ENCODE data around the gene GFI1. TPM values are rescaled to one million over a fixed set of nuclear protein-coding genes. Genes with fewer than 3 reads are reported as not detected.
A peak's percentile ranks its signal among the peaks of the same experiment; 100 is the strongest.

Gene GFI1
- total RNA-seq, 2 donors from 2014 or later: 10.2 to 18.8 TPM

- Mint-ChIP-seq H3K27me3 (no peaks in the 10 kb centered on the region), H3K36me3 (ENCODE audit: low read depth) (peaks cover 5% of the 10 kb centered on the region), H3K4me1 (peaks cover 24% of the 10 kb centered on the region), H3K27ac (peak overlapping the region; percentile 91), H3K4me3 (peak overlapping the region; percentile 96)
- peak in 1 of 3 donors; percentile 20 for DNase-seq
- peak; percentile 8 for ATAC-seq
- no peaks in the 10 kb centered on the region for H3K9me3 ChIP-seq (ENCODE audit: control insufficient read depth, low read length, poor library complexity, severe bottlenecking)
Observed at GRCh38 chr1:92483610-92484471, 2.9 kb downstream of the GFI1 start.

DNA sequence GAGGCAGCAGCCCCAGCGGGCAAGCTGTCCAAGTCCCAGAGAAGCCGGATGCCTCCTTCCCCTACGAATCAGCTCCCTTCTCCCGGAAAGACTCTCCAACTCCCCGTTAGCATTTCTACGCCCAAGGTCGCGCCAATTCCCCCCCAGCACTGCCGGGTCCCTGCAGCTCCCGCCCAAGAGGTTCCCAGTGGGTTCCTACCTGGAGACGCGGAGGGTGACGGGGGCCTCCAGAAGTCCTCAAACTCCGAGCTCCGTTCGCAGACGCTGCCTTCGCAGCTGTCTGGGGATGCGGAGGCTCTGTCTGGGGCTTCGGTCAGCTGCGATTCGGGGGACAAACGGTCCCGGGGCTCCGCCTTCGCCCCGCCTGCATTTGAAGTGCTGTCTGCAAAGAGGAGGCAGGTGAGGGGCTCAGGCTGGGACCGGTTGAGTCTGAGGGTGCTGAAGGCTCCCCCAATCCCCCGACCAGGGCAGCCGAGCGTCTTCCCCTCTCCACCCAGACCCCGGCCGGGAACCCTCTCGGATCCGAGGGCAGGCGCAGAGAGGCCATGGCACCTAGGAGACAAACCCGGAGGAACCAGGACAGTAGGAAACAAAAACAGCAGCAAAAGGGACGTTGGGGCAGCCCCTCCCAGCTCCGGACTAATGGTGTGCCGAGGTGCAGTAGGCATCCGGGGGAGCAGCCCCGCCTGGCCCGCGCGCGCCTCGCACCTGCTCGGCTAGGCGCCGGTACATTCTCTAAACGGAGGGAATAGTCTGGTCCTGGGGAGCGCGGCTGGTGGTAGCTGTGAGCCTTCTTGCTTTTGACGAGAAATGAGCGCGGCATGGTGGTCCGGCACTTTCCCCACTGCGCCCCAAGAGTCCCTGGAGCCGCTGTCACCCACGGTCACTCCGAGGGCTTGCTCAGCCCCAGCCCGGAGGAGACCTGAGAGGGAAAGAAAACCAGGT is 3.8 kb downstream of the GFI1 start:
- peaks cover 25% of the 10 kb centered on the region for H3K4me1 Mint-ChIP-seq
- peaks cover 5% of the 10 kb centered on the region for H3K36me3 Mint-ChIP-seq (ENCODE audit: low read depth)
- H3K27ac Mint-ChIP-seq: peak overlapping the region; percentile 91
- peak; percentile 34 for ATAC-seq
- H3K27me3 Mint-ChIP-seq: no peaks in the 10 kb centered on the region
- peak in 2 of 3 donors; percentile 17 to 20 for DNase-seq
- peak overlapping the region; percentile 96 for H3K4me3 Mint-ChIP-seq
- H3K9me3 ChIP-seq (ENCODE audit: control insufficient read depth, low read length, poor library complexity, severe bottlenecking): no peaks in the 10 kb centered on the region

GRCh38 chr1:92481971-92482664 is 4.6 kb downstream of the GFI1 start:
- H3K4me1 Mint-ChIP-seq: peaks cover 25% of the 10 kb centered on the region

GRCh38 chr1:92481599-92481925 is 5.2 kb downstream of the GFI1 start:
- H3K4me3 Mint-ChIP-seq: peak overlapping the region; percentile 69
- no peak for ATAC-seq
- DNase-seq: no peak
- no peaks in the 10 kb centered on the region for H3K27me3 Mint-ChIP-seq
- peaks cover 5% of the 10 kb centered on the region for H3K36me3 Mint-ChIP-seq (ENCODE audit: low read depth)
- no peaks in the 10 kb centered on the region for H3K9me3 ChIP-seq (ENCODE audit: control insufficient read depth, low read length, poor library complexity, severe bottlenecking)
- peak overlapping the region; percentile 91 for H3K27ac Mint-ChIP-seq
- peaks cover 27% of the 10 kb centered on the region for H3K4me1 Mint-ChIP-seq

More at GRCh38 chr1:92481971-92482664, 4.6 kb downstream of the GFI1 start:
- no peaks in the 10 kb centered on the region for H3K9me3 ChIP-seq (ENCODE audit: control insufficient read depth, low read length, poor library complexity, severe bottlenecking)
- no peak for DNase-seq
- Mint-ChIP-seq H3K4me3 (peak overlapping the region; percentile 96), H3K36me3 (ENCODE audit: low read depth) (peaks cover 5% of the 10 kb centered on the region), H3K27ac (peak overlapping the region; percentile 91), H3K27me3 (no peaks in the 10 kb centered on the region)
- no peak for ATAC-seq

DNA sequence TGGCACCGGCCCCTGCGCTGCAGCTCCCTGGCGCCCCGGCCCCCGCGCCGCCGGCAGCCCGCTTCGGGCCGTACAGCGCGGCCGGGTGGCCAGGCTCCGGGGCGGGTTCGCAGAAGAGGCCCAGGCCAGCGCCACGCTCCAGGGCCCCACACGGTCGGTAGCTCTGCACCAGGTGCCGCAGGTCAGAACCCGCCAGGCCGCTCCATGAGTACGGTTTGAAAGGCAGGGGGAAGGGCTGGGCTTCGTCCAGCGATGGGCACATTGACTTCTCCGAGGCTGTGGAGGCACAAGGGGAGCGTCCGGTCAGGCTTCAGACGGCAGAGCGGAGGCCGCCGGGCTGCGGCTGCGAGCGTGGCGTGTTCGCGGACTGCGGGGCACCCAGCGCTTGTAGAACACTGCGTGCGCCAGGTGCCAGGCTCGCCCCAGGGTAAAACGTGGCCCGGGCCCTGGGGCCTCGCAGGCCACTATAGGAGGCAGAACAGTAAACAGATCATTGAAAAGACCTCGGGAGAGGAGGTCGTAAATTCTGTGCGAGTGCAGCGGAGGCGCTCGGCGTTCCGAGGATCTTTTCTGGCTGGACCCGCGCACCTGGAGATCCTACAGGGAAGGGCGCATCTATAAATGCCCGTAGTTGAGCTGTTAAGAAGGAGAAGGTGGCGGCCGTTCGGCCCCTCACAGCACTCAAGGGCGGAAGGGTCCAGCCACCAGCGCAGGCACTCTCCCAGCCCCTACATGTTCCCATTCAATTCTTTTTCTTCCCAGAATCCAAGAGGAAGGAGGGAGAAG is 5.7 kb downstream of the GFI1 start:
- ATAC-seq (no peak), DNase-seq (no peak)
- Mint-ChIP-seq H3K36me3 (ENCODE audit: low read depth) (peaks cover 5% of the 10 kb centered on the region), H3K27me3 (no peaks in the 10 kb centered on the region), H3K4me1 (peaks cover 29% of the 10 kb centered on the region), H3K4me3 (peak overlapping the region; percentile 69), H3K27ac (peak overlapping the region; percentile 91)
- H3K9me3 ChIP-seq (ENCODE audit: control insufficient read depth, low read length, poor library complexity, severe bottlenecking): no peaks in the 10 kb centered on the region

DNA sequence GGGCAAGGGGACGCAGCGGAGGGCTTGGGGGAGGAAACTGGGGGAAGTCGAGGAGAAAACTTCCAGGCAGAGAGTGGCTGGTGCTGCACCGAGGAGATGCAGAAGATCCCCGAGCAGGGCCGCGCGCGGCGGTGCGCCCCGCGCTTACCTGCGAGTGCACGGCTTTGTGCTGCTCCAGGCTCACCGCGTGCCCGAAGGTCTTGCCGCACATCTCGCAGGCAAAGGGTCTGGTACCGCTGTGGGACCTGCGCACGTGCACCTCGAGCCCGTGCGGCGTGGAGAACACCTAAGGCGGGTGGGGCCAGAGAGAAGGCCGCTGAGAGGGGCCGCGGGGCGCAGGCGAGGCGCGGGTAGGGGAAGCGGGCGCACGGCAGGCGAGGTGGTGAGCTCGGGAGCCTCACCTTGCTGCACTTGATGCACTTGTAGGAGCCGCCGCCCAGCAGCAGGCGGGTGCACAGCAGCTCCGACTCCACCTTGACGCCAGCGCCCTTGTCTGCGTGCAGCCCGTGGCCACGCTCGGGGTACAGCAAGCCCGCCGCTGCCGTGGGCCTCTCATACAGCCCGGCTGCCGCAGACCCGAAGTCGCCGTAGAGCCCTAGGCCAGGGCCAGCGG is 6.4 kb downstream of the GFI1 start:
- Mint-ChIP-seq H3K4me3 (peak overlapping the region; percentile 25), H3K27me3 (no peaks in the 10 kb centered on the region), H3K27ac (peak overlapping the region; percentile 86), H3K36me3 (ENCODE audit: low read depth) (peaks cover 5% of the 10 kb centered on the region), H3K4me1 (peaks cover 29% of the 10 kb centered on the region)
- H3K9me3 ChIP-seq (ENCODE audit: control insufficient read depth, low read length, poor library complexity, severe bottlenecking): no peaks in the 10 kb centered on the region
- DNase-seq (no peak), ATAC-seq (no peak)

GRCh38 chr1:92479587-92479986 is 7.1 kb downstream of the GFI1 start:
- H3K9me3 ChIP-seq (ENCODE audit: control insufficient read depth, low read length, poor library complexity, severe bottlenecking): no peaks in the 10 kb centered on the region
- Mint-ChIP-seq H3K27ac (peak overlapping the region; percentile 86), H3K27me3 (no peaks in the 10 kb centered on the region), H3K4me1 (peaks cover 26% of the 10 kb centered on the region), H3K4me3 (no peak overlapping the region), H3K36me3 (ENCODE audit: low read depth) (peaks cover 5% of the 10 kb centered on the region)
- DNase-seq: no peak
- no peak for ATAC-seq

GRCh38 chr1:92478393-92478792 is 8.3 kb downstream of the GFI1 start:
- no peak for DNase-seq
- H3K27me3 Mint-ChIP-seq: no peaks in the 10 kb centered on the region
- peaks cover 5% of the 10 kb centered on the region for H3K36me3 Mint-ChIP-seq (ENCODE audit: low read depth)
- no peak for ATAC-seq
- no peaks in the 10 kb centered on the region for H3K9me3 ChIP-seq (ENCODE audit: control insufficient read depth, low read length, poor library complexity, severe bottlenecking)
- no peak overlapping the region for H3K4me3 Mint-ChIP-seq
- peak overlapping the region; percentile 86 for H3K27ac Mint-ChIP-seq
- peaks cover 25% of the 10 kb centered on the region for H3K4me1 Mint-ChIP-seq

- H3K9me3 ChIP-seq (ENCODE audit: control insufficient read depth, low read length, poor library complexity, severe bottlenecking): no peaks in the 10 kb centered on the region
- peaks cover 20% of the 10 kb centered on the region for H3K4me1 Mint-ChIP-seq
Observed at GRCh38 chr1:92476071-92476631, 10.6 kb downstream of the GFI1 start.

DNA sequence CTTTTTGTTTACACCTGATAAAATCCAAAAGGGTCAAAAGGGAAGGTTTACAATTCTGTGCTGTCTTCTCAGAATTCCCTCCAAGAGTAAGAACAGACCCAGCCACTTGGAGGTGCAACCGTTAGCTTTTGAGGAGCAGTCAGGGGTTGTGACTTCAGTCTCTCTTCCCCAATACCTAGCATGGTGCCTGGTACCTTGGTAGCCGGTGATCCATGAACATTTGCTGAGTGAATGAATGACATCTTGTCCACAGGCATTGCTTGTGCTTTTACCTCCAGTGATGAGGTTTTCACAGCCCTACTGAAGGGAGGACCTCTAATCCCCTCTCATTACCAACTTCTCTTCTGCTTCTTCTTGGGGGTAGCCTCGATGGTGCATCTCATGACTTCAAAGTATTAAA is 11.7 kb downstream of the GFI1 start:
- no peaks in the 10 kb centered on the region for H3K9me3 ChIP-seq (ENCODE audit: control insufficient read depth, low read length, poor library complexity, severe bottlenecking)
- Mint-ChIP-seq H3K4me1 (peaks cover 20% of the 10 kb centered on the region), H3K27ac (peak overlapping the region; percentile 88), H3K4me3 (no peak overlapping the region), H3K36me3 (ENCODE audit: low read depth) (peaks cover 5% of the 10 kb centered on the region), H3K27me3 (no peaks in the 10 kb centered on the region)
- no peak for ATAC-seq
- DNase-seq: no peak

More at GRCh38 chr1:92476071-92476631, 10.6 kb downstream of the GFI1 start:
- H3K4me3 Mint-ChIP-seq: no peak overlapping the region
- no peaks in the 10 kb centered on the region for H3K27me3 Mint-ChIP-seq
- peak overlapping the region; percentile 88 for H3K27ac Mint-ChIP-seq
- peaks cover 5% of the 10 kb centered on the region for H3K36me3 Mint-ChIP-seq (ENCODE audit: low read depth)
- ATAC-seq: peak; percentile 89
- DNase-seq: peak in 1 of 3 donors; percentile 32

DNA sequence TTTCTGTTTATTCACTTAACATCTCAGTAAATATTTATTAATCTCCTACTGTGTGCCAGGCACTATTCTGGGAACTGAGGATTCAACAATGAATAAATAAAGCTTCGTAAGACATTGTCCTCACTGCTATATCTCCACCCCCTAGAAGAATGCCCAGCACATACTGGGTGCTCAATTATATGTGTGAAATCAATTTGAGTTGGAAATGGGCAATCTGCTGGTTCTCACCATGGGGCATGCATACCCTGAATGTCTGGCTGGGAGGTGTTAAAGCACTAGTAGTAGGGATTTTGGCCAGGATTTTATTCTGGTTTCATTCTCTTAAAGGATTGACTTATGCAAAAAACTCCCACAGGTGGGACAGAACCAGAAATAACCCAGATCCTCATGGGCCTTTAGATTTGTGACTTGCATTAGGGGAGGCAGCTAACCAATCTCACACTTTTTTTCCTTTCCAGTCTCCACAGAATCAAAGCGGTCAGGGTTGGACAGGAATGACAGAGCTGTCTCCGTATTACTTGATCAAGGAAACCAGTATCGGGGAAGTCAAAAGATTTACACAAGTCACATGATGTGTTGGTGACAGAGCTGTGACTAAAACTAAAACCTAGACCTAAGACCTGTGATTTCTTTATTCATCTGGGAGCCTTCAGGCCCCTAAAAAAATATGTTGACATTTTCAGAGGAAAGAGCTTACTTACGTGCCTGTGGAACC is 12.8 kb downstream of the GFI1 start:
- ATAC-seq (no peak), DNase-seq (no peak)
- H3K4me3 Mint-ChIP-seq: peak overlapping the region; percentile 15
- no peaks in the 10 kb centered on the region for H3K9me3 ChIP-seq (ENCODE audit: control insufficient read depth, low read length, poor library complexity, severe bottlenecking)
- no peaks in the 10 kb centered on the region for H3K27me3 Mint-ChIP-seq
- peaks cover 17% of the 10 kb centered on the region for H3K4me1 Mint-ChIP-seq
- H3K36me3 Mint-ChIP-seq (ENCODE audit: low read depth): no peaks in the 10 kb centered on the region
- peak overlapping the region; percentile 45 for H3K27ac Mint-ChIP-seq
